Measurements from ENCODE around the gene RAE1.

RAE1 gene

DNA sequence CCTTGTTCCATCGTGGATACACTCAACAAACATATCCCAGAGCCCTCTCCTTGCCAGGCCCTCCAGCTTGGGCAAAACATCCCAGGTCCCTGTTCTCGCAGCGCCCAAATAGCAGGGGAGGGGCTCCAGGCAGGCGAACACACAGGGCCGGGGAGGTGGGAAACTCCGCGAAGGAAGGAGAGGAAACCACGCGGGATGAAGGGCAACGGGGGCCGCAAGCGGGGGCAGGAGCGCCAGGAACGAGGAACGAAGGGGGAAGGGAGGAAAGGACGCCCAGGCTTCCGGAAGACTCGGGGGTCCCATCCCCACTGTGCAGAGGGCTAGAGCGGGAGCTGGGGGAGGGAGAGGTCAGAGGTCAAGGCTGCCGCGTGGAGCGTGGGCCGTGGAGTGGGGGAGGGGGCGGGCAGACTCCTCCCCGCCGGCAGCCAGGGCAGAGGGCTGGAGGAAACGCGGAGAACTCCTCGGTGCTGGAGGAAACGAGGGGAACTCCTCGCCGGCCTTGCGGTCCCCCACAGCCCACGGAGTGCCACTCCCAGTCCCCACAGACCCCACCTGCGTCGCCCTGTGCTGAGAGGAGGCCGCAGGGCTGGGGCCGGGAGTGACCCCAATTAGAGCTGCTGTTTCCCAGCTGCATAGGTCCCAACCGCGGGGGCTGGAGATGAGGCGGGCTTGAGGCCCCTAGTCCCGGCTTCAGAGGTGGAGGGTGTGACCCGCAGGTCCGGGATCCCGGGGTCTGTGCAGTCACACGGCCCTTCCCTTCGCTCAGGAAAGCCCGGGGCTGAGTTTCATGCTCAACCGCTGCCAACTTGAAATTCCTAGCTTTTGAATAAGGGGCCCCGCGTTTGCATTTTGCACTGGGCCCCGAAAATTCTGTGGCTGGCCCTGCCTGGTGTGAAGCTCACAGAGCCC lies 38.9 kb downstream of the RAE1 start:
- DNase-seq = no peak

DNA sequence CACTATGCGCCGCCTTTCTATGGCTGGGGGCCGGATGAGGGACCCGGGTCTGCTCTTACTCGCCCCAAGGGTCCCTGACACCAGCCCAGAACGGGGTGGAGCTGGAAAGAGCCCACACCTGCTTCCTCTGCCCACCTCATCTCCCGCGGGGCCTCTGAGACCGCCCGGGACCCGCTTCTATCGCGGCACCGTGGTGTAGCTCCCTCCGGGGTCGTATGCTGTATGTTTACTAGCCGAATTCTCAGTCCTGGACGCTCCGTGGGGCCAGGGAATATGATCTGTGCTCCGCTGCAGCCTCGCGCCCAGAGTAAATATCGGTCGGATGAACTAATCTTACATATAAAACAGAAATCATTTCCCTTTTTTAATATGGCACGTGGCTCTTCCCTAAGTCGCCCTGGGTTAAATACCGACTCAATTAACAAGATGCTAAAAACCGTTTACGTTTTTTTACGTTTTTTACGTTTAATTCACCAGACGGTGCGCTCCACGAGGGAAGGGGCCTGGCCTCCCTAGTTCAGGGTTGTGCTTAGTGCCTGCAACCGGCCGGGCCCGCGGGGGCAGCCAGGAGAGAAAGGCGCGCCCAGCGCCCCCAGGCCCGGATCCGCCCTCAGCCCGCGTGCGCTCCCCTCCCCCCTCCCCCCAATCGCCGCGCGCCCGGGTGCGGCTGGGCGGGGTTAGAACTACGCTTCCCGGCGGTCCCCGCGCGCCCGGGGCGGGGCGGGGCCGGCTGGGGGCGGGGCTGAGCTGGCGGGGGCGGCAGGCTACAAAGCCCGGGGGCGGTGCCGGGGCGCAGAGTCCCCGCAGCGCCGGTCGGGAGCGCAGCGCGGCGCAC lies 39.8 kb downstream of the RAE1 start, which contains the start of gene RBM38:
Gene RBM38, plus strand, starts transcription at position 793 of the 835 bp plus-strand sequence. CDS start 186 bp downstream, outside the sequence.
- DNase-seq = no peak

DNA sequence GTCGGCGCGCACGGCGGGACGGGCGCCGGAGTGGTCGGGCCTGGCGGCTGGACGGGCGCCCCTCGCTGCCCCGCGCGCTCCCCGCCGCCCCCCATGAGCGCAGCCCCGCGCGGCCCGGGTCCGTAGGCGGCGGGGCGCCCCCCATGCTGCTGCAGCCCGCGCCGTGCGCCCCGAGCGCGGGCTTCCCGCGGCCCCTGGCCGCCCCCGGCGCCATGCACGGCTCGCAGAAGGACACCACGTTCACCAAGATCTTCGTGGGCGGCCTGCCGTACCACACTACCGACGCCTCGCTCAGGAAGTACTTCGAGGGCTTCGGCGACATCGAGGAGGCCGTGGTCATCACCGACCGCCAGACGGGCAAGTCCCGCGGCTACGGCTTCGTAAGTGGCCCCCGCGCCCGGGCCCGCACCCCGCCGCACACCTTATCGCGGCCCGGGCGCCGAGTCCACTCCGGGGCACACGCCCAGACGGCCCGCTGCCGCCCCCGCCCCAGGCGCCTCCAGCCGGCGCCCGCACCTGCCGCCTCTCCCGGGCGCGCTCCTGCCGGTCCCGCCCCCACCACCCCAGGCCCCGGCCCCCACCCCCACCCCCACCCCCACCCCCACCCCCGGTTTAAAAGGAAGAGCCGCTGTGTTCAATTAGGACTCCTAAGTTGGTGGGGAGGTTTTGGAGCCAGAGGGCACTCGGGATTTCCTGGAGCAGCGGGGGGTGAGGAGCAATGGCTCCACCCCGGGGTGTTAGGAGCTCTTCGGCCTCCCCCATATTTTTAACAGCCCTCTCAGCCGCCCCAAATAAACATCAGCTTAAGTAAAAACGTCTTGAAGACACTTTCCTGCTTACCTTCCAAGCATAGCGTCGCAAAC lies 40.6 kb downstream of the RAE1 start:
- DNase-seq = no peak

- no peak for DNase-seq
Measured at GRCh38 chr20:57392512-57393271, 41.6 kb downstream of the RAE1 start.

- no peak for DNase-seq
Measured at GRCh38 chr20:57393321-57394120, 42.5 kb downstream of the RAE1 start.

GRCh38 chr20:57394121-57395082 lies 43.3 kb downstream of the RAE1 start:
- DNase-seq = no peak

- no peak for DNase-seq
Measured at GRCh38 chr20:57395111-57395966, 44.3 kb downstream of the RAE1 start.

GRCh38 chr20:57396212-57396983 lies 45.3 kb downstream of the RAE1 start:
- DNase-seq = no peak

GRCh38 chr20:57396984-57397692 lies 46.1 kb downstream of the RAE1 start:
- DNase-seq = no peak

- no peak for DNase-seq
Measured at GRCh38 chr20:57397693-57398108, 46.6 kb downstream of the RAE1 start.

DNA sequence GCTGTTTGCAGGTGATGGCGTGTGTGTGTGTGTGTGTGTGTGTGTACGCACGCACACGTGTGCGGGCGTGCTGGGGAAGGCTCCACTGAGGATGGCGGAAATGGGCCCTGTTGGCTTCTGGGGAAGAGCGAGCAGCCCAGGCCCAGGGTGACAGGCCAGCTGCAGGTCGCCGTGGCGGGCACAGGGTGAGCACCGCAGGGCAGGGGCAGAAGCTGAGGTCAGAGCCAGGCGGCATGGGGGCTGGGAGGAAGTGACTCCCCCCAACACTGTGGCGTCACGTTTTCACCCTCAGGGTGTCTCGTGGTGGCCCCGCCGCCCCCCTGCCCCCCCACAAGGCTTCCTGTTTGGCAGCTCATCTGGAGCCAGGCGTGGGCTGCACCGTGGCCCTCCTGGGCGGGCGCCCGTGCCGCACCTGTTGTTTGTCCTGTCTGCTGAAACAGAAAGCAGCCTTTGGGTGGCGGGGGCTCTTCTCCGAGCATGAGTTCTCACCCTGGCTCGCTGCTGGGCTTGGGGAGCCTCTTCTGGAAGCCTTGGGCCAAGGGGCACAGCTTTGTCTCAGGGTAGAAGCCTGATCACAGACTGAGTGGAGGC lies 47.3 kb downstream of the RAE1 start:
- no peak for DNase-seq

DNA sequence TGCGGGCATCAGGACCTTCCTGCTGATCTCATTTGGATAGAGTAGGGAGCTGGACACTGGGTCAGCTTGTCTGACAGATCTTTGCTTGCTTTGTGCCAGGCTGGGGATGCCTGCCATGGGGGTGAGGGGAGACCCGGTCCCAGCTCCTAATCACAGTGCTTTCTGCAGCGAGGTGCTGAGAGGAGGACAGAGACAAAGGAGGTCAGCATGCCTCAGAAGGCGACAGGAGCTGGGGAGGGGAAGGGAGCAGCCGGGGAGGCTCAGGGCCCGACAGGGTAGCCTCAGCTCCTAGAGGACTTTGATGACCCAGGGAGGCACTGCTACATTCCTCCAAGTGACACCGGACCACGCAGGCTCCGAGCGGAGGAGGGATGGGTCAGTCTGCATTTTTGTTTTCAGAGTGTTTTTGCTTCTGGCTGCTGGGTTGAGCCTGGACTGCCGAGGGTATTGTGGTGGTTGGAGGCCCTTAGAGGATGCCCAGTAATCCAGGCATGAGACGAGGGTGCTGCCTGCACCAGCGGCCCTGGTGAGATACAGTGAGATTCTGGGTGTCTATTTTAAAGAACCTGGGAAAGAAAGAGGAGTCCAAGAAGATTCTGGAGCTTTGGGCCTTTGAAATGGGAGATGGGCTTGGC lies 48.0 kb downstream of the RAE1 start:
- no peak for DNase-seq

DNA sequence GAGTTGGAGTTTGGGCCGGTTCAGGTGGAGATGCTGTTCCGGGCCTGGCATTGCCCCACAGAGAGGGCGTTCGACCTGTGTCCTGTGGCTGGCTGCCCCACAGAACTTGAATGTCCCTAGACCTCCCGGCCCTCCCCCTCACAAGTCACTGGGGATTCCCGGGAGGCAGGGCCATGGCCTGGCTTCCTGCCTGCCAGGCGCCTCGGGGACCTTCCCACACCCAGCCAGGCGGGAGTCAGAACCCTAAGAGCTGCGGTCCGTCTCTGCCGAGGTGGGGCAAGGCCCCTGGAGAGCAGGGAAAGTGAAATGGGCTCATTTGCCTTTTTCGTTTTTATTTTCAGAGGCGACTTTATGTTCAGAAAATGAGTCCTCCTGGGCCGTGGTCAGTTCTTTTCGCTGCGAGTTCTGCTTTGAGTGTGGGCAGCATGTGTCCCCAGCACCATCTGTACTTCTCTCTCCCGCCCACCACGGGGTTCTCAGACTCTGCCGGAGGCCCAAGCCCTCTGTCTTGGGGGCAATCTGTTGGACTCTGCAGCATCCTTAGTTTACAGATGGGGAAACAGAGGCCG lies 48.6 kb downstream of the RAE1 start:
- DNase-seq = no peak

DNA sequence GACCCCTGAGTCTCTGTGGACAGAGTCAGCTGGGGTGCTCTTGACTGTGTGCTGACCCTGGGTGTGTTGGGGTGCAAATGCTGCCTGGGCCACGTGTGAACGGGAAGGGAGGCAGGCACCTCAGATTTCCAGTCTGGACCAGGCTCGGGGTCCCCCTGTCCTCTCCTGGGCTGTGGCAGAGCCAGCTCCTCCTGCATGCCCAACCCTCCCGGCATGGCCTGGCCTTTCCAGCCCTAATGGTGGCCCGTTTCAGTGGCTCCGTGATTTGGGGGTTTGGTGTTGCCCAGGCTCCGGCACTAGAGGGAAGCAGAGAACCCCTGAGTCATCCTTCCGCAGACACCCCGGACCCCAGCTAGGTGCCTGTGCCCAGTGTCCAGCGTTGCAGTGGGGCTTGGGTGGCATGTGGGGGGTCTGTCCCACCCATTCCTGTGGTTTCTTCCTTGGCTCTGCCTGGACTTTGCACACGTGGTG lies 49.2 kb downstream of the RAE1 start:
- no peak for DNase-seq

- DNase-seq = no peak
Measured at GRCh38 chr20:57400821-57401564, 49.9 kb downstream of the RAE1 start.
